DMS153 (cell line): Measurements from ENCODE around the gene MRPL9.
A peak's percentile ranks its signal among the peaks of the same experiment; 100 is the strongest.

ENCODE experiments used
- DNase-seq: peaks from one replicate; lab custom pipeline; 2025; lab: John Stamatoyannopoulos, UW

Gene MRPL9

GRCh38 chr1:151733126-151733525 lies 30.2 kb downstream of the MRPL9 start:
- DNase-seq: no peak

- no peak for DNase-seq
Observed at GRCh38 chr1:151729966-151730291, 33.4 kb downstream of the MRPL9 start.

- DNase-seq: no peak
Observed at GRCh38 chr1:151729157-151729965, 33.9 kb downstream of the MRPL9 start.

GRCh38 chr1:151728151-151729054 lies 34.9 kb downstream of the MRPL9 start:
- no peak for DNase-seq

- DNase-seq: no peak
Observed at GRCh38 chr1:151723726-151724370, 39.4 kb downstream of the MRPL9 start.

GRCh38 chr1:151721788-151722510 lies 41.3 kb downstream of the MRPL9 start:
- no peak for DNase-seq

- DNase-seq: peak; percentile 9
Observed at GRCh38 chr1:151720974-151721787, 42.1 kb downstream of the MRPL9 start, which contains the start of gene RIIAD1. TSS of gene RIIAD1 (plus strand) at chr1:151721522. CDS start at chr1:151721537, 15 bp downstream.

GRCh38 chr1:151720554-151720953 lies 42.7 kb downstream of the MRPL9 start:
- no peak for DNase-seq

GRCh38 chr1:151720125-151720524 lies 43.2 kb downstream of the MRPL9 start:
- DNase-seq: no peak

GRCh38 chr1:151718666-151719065 lies 44.6 kb downstream of the MRPL9 start:
- DNase-seq: no peak

- DNase-seq: peak; percentile 6
Observed at GRCh38 chr1:151718011-151718431, 45.3 kb downstream of the MRPL9 start.

- peak; percentile 98 for DNase-seq
Observed at GRCh38 chr1:151716771-151717631, 46.3 kb downstream of the MRPL9 start, which contains the start of gene CELF3. TSS of gene CELF3 (minus strand) at chr1:151716803. CDS start at chr1:151716020, 783 bp downstream.

- DNase-seq: no peak
Observed at GRCh38 chr1:151716405-151716762, 46.9 kb downstream of the MRPL9 start.

GRCh38 chr1:151715726-151716404 lies 47.4 kb downstream of the MRPL9 start:
- DNase-seq: peak; percentile 34

- DNase-seq: no peak
Observed at GRCh38 chr1:151714820-151715725, 48.2 kb downstream of the MRPL9 start.

GRCh38 chr1:151713874-151714273 lies 49.4 kb downstream of the MRPL9 start:
- DNase-seq: peak; percentile 33

- DNase-seq: no peak
Observed at GRCh38 chr1:151713044-151713443, 50.3 kb downstream of the MRPL9 start.

- DNase-seq: peak; percentile 32
Observed at GRCh38 chr1:151711951-151712350, 51.3 kb downstream of the MRPL9 start.
